GM23338 (cell line): Measurements from ENCODE around the gene CCRL2. TPM values are rescaled to one million over a fixed set of nuclear protein-coding genes. Genes with fewer than 3 reads are reported as not detected.

Experiments used
- ATAC-seq: fragments of 200-7000 bp; cut with Tn5 transposase; 3 replicates; pipeline ENCODE4 v1.9.1; 2020
- DNase-seq: peaks from one replicate; pipeline ENCODE4 v3.0.0-alpha.2; 2015; ENCODE audit warnings: low spot score
- H2AFZ ChIP-seq: fragments of 200-600 bp; sonication (generic); 2 replicates; pipeline ENCODE4 v1.8.0; 2016; ENCODE audit warnings: antibody characterized with exemption, mild to moderate bottlenecking, moderate library complexity
- H3F3A ChIP-seq: fragments of 200-600 bp; sonication (generic); replicated peaks from 2 replicates; pipeline ENCODE4 v1.8.0; 2017; ENCODE audit warnings: antibody characterized with exemption, mixed run types, low read depth
- H3K27ac ChIP-seq: fragments of 200-600 bp; sonication (generic); 2 replicates; pipeline ENCODE4 v1.6.1; 2016; ENCODE audit warnings: low read depth
- H3K27me3 ChIP-seq: fragments of 200-600 bp; sonication (generic); 2 replicates; pipeline ENCODE4 v1.8.0; 2016; ENCODE audit warnings: mild to moderate bottlenecking, mixed run types, moderate library complexity; ENCODE audit not compliant: insufficient read depth
- H3K36me3 ChIP-seq: fragments of 200-600 bp; sonication (generic); 2 replicates; pipeline ENCODE4 v1.8.0; 2016; ENCODE audit warnings: mild to moderate bottlenecking; ENCODE audit not compliant: insufficient read depth
- H3K4me1 ChIP-seq: fragments of 200-600 bp; sonication (generic); 2 replicates; pipeline ENCODE4 v1.8.0; 2016; ENCODE audit warnings: mild to moderate bottlenecking, moderate library complexity; ENCODE audit not compliant: insufficient read depth
- H3K4me2 ChIP-seq: fragments of 200-600 bp; sonication (generic); 2 replicates; pipeline ENCODE4 v1.7.1; 2017; ENCODE audit warnings: mixed run types
- H3K4me3 ChIP-seq: fragments of 200-600 bp; sonication (generic); 2 replicates; pipeline ENCODE4 v1.6.1; 2016; ENCODE audit warnings: mixed run types
- H3K79me2 ChIP-seq: fragments of 200-600 bp; sonication (generic); replicated peaks from 2 replicates; pipeline ENCODE4 v1.8.0; 2017; ENCODE audit warnings: mild to moderate bottlenecking; ENCODE audit not compliant: insufficient read depth
- H3K9me2 ChIP-seq: fragments of 200-600 bp; sonication (generic); 2 replicates; pipeline ENCODE4 v1.8.0; 2017; ENCODE audit not compliant: insufficient read depth
- H4K20me1 ChIP-seq: fragments of 200-600 bp; sonication (generic); replicated peaks from 2 replicates; pipeline ENCODE4 v1.8.0; 2017; ENCODE audit warnings: mild to moderate bottlenecking; ENCODE audit not compliant: insufficient read depth
- H3K27ac Mint-ChIP-seq: 2 replicates; pipeline ENCODE4 v1.8.0; 2020; ENCODE audit warnings: inconsistent platforms, mild to moderate bottlenecking, moderate library complexity, mixed read lengths
- H3K27me3 Mint-ChIP-seq: 3 replicates; pipeline ENCODE4 v1.8.0; 2022; ENCODE audit warnings: low read depth, mild to moderate bottlenecking, moderate library complexity, mixed read lengths, inconsistent platforms; ENCODE audit not compliant: insufficient read depth, poor library complexity
- H3K36me3 Mint-ChIP-seq: 3 replicates; pipeline ENCODE4 v1.8.0; 2021; ENCODE audit warnings: low read depth, mild to moderate bottlenecking, inconsistent platforms, moderate library complexity, mixed read lengths
- H3K4me1 Mint-ChIP-seq: 3 replicates; pipeline ENCODE4 v1.8.0; 2020; ENCODE audit warnings: mild to moderate bottlenecking, inconsistent platforms, mixed read lengths
- H3K4me3 Mint-ChIP-seq: 3 replicates; pipeline ENCODE4 v1.8.0; 2021; ENCODE audit warnings: moderate library complexity, mild to moderate bottlenecking, inconsistent platforms, mixed read lengths
- H3K9me3 Mint-ChIP-seq: 3 replicates; pipeline ENCODE4 v1.8.0; 2020; ENCODE audit warnings: moderate library complexity, mild to moderate bottlenecking, inconsistent platforms, mixed read lengths
- CREB1 ChIP-seq: fragments of 250-450 bp; sonication (Bioruptor Pico); IDR thresholded peaks from 2 replicates; pipeline ENCODE4 v1.5.0; 2020; ENCODE audit warnings: low read depth, mild to moderate bottlenecking, moderate library complexity
- CTCF ChIP-seq, 2 experiments: fragments of 200-600 bp in 1 of 2; sonication (generic) in 1 of 2; conservative IDR thresholded peaks; 2 replicates each; pipeline versions ENCODE4 v1.5.1 to v1.6.1; 2016 to 2017; ENCODE audit warnings: antibody characterized with exemption in 2 of 2, low read depth in 2 of 2, mild to moderate bottlenecking in 2 of 2, moderate library complexity in 1 of 2
- EZH2 ChIP-seq: fragments of 200-600 bp; sonication (generic); IDR thresholded peaks from one replicate; pipeline ENCODE4 v1.8.0; 2017; ENCODE audit warnings: antibody characterized with exemption, mild to moderate bottlenecking, low read depth; ENCODE audit not compliant: unreplicated experiment
- EZH2phosphoT487 ChIP-seq: fragments of 200-600 bp; sonication (generic); IDR thresholded peaks from one replicate; pipeline ENCODE4 v1.8.1; 2018; ENCODE audit warnings: antibody characterized with exemption; ENCODE audit not compliant: unreplicated experiment
- JUNB ChIP-seq: IDR thresholded peaks from one replicate; pipeline ENCODE4 v1.6.1; 2016; ENCODE audit warnings: antibody characterized with exemption; ENCODE audit not compliant: unreplicated experiment
- NANOG ChIP-seq: IDR thresholded peaks from 2 replicates; pipeline ENCODE4 v1.6.1; 2016; ENCODE audit warnings: antibody characterized with exemption, borderline replicate concordance
- POLR2AphosphoS5 ChIP-seq: IDR thresholded peaks from 2 replicates; pipeline ENCODE4 v1.6.1; 2016; ENCODE audit warnings: antibody characterized with exemption, low read depth
- REST ChIP-seq: IDR thresholded peaks from one replicate; pipeline ENCODE4 v1.6.1; 2018; ENCODE audit warnings: antibody characterized with exemption; ENCODE audit not compliant: unreplicated experiment
- STAT1 ChIP-seq: IDR thresholded peaks from one replicate; pipeline ENCODE4 v1.6.1; 2016; ENCODE audit warnings: antibody characterized with exemption; ENCODE audit not compliant: unreplicated experiment
- ZNF114 ChIP-seq: fragments of 250-450 bp; sonication (Bioruptor Pico); IDR thresholded peaks from 2 replicates; pipeline ENCODE4 v1.5.0; 2020; ENCODE audit warnings: mild to moderate bottlenecking, moderate library complexity
- ZNF331 ChIP-seq: fragments of 250-450 bp; sonication (Bioruptor Pico); IDR thresholded peaks from 2 replicates; pipeline ENCODE4 v1.5.0; 2020; ENCODE audit warnings: low read depth, mild to moderate bottlenecking, moderate library complexity
- polyA plus RNA-seq: library from polyadenylated mRNA; unstranded; fragments of >200 nt; fragmentation: Nextera tagmentation; extraction: Ambion mirVana; gene quantifications from 2 replicates; pipeline ENCODE4 v1.2.1, GENCODE V29; 2016
- total RNA-seq: library from RNA; depleted of rRNA; stranded (reverse); fragments of >200 nt; shearing (Covaris generic); gene quantifications from 2 replicates; pipeline ENCODE4 v1.2.3, GENCODE V29; 2014
- TF ChIP-seq, protein P1 (sequence below): IDR thresholded peaks from 2 replicates; pipeline ENCODE4 v1.6.1; 2016; ENCODE audit warnings: antibody characterized with exemption

CCRL2 gene
- total and polyA plus RNA-seq, 2 experiments from 2014 or later, result not detected

GRCh38 chr3:46429250-46429649 is 22.2 kb downstream of the CCRL2 start (continued):
- TF ChIP-seq CTCF (conservative IDR thresholded peaks at IDR 0.05; ENCODE audit: low read depth in 2 of 2), result no peak
- no peak for TF ChIP-seq POLR2AphosphoS5
- TF ChIP-seq STAT1, result no peak

DNA sequence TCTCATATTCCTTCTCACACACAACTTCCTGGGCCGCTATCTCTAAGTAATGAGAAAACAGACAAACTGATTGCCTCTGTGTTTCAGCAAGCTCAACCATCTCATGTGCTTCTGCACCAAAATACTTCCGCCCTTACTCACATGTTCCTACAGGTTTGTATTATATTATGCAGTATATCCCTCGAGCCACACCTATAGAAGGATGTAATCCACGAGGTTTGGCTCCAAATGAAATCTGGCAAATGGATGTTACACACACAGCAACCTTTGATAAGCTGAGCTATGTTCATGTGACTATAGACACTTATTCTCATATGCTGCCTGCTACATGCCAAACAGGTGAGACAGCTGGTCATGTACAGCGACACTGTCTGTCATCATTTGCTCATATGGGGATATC is 22.6 kb downstream of the CCRL2 start:
- Mint-ChIP-seq H3K36me3 (peaks cover 7% of the 10 kb centered on the region; the same call in 2 of the 3 replicates), H3K4me3 (no peak overlapping the region), H3K4me1 (peaks cover 10% of the 10 kb centered on the region; the same call in 2 of the 3 replicates), H3K27me3 (no peaks in the 10 kb centered on the region), H3K9me3 (peaks cover 17% of the 10 kb centered on the region), H3K27ac (no peak overlapping the region)
- no peak overlapping the region for H3K27ac ChIP-seq
- peaks cover 7% of the 10 kb centered on the region for H3K36me3 ChIP-seq
- no peaks in the 10 kb centered on the region; the same call in 1 of the 2 replicates for H3K4me1 ChIP-seq
- H3K4me2 ChIP-seq, result no peak overlapping the region
- H3K27me3 ChIP-seq, result no peaks in the 10 kb centered on the region
- ATAC-seq (no peak), DNase-seq (no peak)
- H3K9me2 ChIP-seq, result no peaks in the 10 kb centered on the region; the same call in 1 of the 2 replicates
- H4K20me1 ChIP-seq, result no peaks in the 10 kb centered on the region
- no peaks in the 10 kb centered on the region for H3K79me2 ChIP-seq
- H3F3A ChIP-seq, result no peaks in the 10 kb centered on the region
- no peak overlapping the region for H2AFZ ChIP-seq
- H3K4me3 ChIP-seq, result no peak overlapping the region
- TF ChIP-seq, protein P1, sequence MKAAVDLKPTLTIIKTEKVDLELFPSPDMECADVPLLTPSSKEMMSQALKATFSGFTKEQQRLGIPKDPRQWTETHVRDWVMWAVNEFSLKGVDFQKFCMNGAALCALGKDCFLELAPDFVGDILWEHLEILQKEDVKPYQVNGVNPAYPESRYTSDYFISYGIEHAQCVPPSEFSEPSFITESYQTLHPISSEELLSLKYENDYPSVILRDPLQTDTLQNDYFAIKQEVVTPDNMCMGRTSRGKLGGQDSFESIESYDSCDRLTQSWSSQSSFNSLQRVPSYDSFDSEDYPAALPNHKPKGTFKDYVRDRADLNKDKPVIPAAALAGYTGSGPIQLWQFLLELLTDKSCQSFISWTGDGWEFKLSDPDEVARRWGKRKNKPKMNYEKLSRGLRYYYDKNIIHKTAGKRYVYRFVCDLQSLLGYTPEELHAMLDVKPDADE, result no peak
- TF ChIP-seq JUNB (no peak), EZH2 (no peak), CREB1 (CRISPR knock-in tag) (no peak), NANOG (no peak), POLR2AphosphoS5 (no peak), REST (no peak), EZH2phosphoT487 (no peak), STAT1 (no peak), ZNF114 (CRISPR knock-in tag) (no peak), ZNF331 (no peak), CTCF (conservative IDR thresholded peaks at IDR 0.05; ENCODE audit: low read depth in 2 of 2) (no peak)
